Esophagus squamous epithelium (tissue), 4 donors: ENCODE results near the gene ANO2.

ENCODE experiments used
- CTCF ChIP-seq, 6 experiments: fragments of 450-650 bp in 4 of 6; fragments of 200-600 bp in 2 of 6; sonication (generic) in 2 of 6; IDR thresholded peaks; one replicate each; pipeline ENCODE4 v1.5.1; 2016 to 2019; ENCODE audit warnings: antibody characterized with exemption in 6 of 6, mild to moderate bottlenecking in 4 of 6, moderate library complexity in 4 of 6
- POLR2A ChIP-seq, 4 donors: fragments of 450-650 bp; IDR thresholded peaks; one replicate each; pipeline ENCODE4 v1.6.1; 2017; ENCODE audit warnings: antibody characterized with exemption in 4 of 4, mild to moderate bottlenecking in 4 of 4, moderate library complexity in 3 of 4

GRCh38 chr12:5746917-5747316, 198.1 kb downstream of the ANO2 start:
- TF ChIP-seq CTCF (IDR thresholded peaks at IDR 0.05) (no peak), POLR2A (IDR thresholded peaks at IDR 0.05) (no peak)
